GM12872 (cell line): ENCODE data around the gene VAV1.
A peak's percentile ranks its signal among the peaks of the same experiment; 100 is the strongest.

Experiments used
- TF ChIP-seq, protein P1 (sequence below): IDR thresholded peaks from 3 replicates; pipeline ENCODE4 v1.5.1; 2011; ENCODE audit warnings: low read depth, mild to moderate bottlenecking, low read length, moderate library complexity; ENCODE audit not compliant: insufficient read depth

The VAV1 gene

DNA sequence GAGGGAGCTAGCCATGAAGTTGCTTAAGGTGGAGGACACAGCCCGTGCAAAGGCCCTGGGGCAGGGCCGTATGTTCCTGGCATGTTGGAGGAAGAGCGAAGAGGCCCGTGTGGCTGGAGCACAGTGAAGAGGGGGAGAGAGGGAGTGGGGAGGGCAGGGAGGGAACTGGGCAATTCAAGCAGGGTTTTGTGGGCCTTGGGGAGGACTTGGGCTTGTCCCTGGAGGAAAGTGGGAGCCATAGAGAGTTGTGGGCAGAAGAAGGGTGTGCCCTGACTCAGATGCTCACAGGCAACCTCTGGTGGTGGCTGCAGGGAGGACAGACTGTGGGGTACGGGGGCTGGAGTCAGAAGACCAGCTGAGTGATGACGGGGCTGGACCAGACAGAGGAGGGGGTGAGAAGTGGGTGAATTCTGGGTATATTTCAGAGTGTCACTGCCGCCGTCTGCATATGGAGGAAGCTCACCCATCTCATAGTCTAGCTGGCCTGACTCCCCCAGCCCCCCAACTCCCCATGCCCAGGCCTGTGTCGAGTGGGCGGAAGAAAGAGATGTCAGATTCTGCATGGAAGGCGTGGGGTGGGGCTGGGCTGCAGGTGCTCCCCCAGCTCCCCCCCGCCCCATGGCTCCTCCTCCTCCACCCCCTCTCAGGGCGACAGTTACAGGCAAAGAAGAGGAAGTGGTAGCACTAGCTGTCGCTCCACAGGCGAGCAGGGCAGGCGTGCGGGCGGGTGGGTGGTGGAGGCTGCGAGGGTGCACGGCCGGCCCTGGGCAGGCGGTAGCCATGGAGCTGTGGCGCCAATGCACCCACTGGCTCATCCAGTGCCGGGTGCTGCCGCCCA is at the start of gene VAV1:
VAV1 (plus strand) TSS at position 681 of the 838 bp plus-strand sequence; CDS start at position 781, 100 bp downstream.
- TF ChIP-seq, protein P1, sequence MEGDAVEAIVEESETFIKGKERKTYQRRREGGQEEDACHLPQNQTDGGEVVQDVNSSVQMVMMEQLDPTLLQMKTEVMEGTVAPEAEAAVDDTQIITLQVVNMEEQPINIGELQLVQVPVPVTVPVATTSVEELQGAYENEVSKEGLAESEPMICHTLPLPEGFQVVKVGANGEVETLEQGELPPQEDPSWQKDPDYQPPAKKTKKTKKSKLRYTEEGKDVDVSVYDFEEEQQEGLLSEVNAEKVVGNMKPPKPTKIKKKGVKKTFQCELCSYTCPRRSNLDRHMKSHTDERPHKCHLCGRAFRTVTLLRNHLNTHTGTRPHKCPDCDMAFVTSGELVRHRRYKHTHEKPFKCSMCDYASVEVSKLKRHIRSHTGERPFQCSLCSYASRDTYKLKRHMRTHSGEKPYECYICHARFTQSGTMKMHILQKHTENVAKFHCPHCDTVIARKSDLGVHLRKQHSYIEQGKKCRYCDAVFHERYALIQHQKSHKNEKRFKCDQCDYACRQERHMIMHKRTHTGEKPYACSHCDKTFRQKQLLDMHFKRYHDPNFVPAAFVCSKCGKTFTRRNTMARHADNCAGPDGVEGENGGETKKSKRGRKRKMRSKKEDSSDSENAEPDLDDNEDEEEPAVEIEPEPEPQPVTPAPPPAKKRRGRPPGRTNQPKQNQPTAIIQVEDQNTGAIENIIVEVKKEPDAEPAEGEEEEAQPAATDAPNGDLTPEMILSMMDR = peak; percentile 75

DNA sequence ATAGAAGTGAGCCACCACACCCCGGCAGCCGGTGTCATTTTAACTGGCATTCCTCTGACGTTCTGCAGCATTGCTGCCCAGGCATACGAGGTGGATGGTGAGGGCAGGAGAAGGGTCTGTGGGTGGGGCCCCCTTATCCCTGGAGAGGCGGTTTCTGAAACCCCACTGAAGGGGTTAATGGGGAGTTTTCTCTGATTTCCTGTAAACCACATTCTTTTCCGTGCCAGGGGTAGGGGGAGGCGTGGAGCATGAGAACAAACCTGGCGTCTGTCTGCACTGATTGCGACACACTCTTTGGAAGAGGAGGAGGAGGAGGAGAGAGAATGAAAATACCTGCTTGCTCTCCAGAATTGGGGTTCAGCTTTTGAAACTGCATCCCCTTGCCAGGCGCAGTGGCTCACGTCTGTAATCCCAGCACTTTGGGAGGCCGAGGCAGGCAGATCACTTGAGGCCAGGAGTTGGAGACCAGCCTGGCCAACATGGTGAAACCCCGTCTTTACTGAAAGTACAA is 49.3 kb upstream of the VAV1 start:
- TF ChIP-seq, protein P1 = no peak

DNA sequence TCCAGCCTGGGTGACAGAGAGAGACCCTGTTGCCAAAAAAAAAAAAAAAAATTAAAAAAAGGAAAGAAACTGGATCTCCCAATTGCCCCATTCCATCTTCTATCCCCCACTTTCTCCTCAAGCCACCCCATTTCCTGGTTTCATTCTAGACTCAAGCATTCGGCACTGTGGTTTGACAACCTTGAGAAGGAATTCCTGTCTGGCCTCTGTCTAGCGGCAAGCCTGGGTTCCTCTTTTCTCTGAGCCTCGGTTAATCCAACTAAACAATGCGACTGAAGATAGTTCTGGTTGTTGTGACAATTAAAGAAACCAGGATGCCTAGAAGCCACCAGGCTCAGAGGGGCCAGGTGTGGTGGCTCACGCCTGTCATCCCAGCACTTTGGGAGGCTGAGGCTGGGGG is 48.8 kb upstream of the VAV1 start:
- TF ChIP-seq, protein P1 = no peak

DNA sequence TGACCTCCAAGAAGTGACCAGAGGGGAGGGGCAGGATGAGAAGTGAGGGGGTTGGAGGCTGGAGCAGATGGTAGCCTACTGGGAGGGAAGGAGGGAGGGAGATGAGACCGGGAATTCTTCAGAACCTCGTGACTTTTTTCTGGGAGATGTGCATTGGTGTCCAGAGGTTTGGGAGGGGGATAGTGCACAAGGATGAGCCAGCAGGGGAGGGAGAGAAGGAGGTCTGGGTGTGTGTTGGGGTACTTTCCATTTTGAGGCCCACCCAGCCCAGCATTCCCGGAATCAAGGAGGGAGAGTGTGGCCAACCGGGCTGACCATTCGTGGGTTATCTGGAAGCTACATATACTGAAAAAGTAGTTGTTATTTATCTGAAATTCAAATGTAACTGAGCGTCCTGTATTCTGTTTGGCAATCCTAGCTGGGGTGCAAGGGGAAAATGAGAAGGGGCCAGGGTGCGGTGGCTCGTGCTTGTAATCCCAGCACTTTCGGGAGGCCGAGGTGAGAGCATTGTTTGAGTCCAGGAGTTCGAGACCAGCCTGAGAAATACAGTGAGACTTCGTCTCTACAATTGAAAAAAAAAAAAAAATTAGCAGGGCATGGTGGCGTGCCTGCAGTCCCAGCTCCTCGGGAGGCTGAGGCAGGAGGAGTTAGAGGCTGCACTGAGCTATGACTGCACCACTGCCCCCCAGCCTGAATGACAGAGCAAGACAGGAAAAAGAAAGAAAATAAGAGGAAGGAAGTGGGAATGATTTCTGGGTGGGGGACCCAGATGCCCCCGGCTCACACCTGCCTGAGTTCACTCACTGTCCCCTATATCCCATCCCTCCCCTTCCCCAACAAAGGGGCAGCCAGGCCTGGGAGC is 47.6 kb upstream of the VAV1 start:
- TF ChIP-seq, protein P1 = no peak

GRCh38 chr19:6725513-6726231 is 46.8 kb upstream of the VAV1 start:
- TF ChIP-seq, protein P1 = no peak

DNA sequence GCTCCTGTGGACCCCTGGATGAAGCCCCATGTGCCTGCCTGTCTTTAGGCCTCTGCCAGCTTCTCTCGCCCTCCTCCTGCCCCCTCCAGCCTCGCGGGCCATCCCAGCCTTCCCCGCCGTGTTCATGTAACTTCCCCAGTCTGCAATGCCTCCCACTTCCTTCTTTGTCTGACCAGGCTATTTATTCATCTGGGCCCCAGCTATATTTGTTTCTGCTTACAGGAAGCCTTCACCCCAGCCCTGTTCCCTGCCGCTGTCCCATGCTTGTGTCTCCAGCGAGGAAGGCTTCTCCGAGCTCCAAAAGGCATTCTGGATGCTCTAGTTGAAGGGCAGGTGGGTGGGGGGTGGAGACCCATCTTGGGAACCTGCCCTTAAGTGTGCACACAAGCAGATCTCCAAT is 44.2 kb upstream of the VAV1 start:
- TF ChIP-seq, protein P1 = no peak
